CD14-positive monocyte (primary cell): Measurements from ENCODE around the gene RCAN2. TPM values are rescaled to one million over a fixed set of nuclear protein-coding genes. Genes with fewer than 3 reads are reported as not detected.

ENCODE experiments used
- DNase-seq, 3 donors: peaks; one replicate each; pipeline ENCODE4 v3.0.0-alpha.2; 2011 to 2022
- H2AFZ ChIP-seq: 2 replicates; pipeline ENCODE4 v1.6.0; 2012; ENCODE audit warnings: mild to moderate bottlenecking, low read depth, low read length, inconsistent platforms; ENCODE audit not compliant: insufficient read depth, poor library complexity, severe bottlenecking
- H3K27ac ChIP-seq, 2 donors: 1 replicate in 1 of 2; 2 replicates in 1 of 2; pipeline ENCODE4 v1.5.1; 2012 to 2013; ENCODE audit warnings: low read length in 2 of 2, control low read depth in 1 of 2, inconsistent platforms in 1 of 2, low read depth in 1 of 2, mild to moderate bottlenecking in 1 of 2
- H3K27me3 ChIP-seq, 2 donors: one replicate each; pipeline versions ENCODE4 v1.6.0 to v1.6.1; 2011 to 2013; ENCODE audit warnings: low read length in 2 of 2; ENCODE audit not compliant: control insufficient read depth in 2 of 2, insufficient read depth in 2 of 2
- H3K36me3 ChIP-seq, 2 donors: replicated peaks in 1 of 2; 1 replicate in 1 of 2; 2 replicates in 1 of 2; pipeline versions ENCODE4 v1.5.1 to v1.6.1; 2012 to 2013; ENCODE audit warnings: low read length in 2 of 2, control low read depth in 1 of 2, inconsistent platforms in 1 of 2, mild to moderate bottlenecking in 1 of 2; ENCODE audit not compliant: insufficient read depth in 2 of 2, control insufficient read depth in 1 of 2
- H3K4me1 ChIP-seq, 2 donors: 1 replicate in 1 of 2; 2 replicates in 1 of 2; pipeline versions ENCODE4 v1.5.1 to v1.6.1; 2012 to 2013; ENCODE audit warnings: low read length in 2 of 2, control low read depth in 1 of 2, inconsistent platforms in 1 of 2, mild to moderate bottlenecking in 1 of 2, moderate library complexity in 1 of 2; ENCODE audit not compliant: insufficient read depth in 2 of 2, control insufficient read depth in 1 of 2
- H3K4me2 ChIP-seq: replicated peaks from 2 replicates; pipeline ENCODE3; 2012; ENCODE audit warnings: low read length, moderate library complexity, mild to moderate bottlenecking; ENCODE audit not compliant: poor library complexity, severe bottlenecking; ENCODE audit errors: extremely low read depth
- H3K4me3 ChIP-seq, 3 experiments: fragments of 200-600 bp in 1 of 3; sonication (generic) in 1 of 3; replicated peaks in 1 of 3; 1 replicate in 2 of 3; 2 replicates in 1 of 3; pipeline ENCODE4 v1.5.1; 2011 to 2013; ENCODE audit warnings: low read length in 3 of 3, mild to moderate bottlenecking in 3 of 3, control low read depth in 2 of 3, low read depth in 2 of 3, inconsistent platforms in 1 of 3, moderate library complexity in 1 of 3
- H3K79me2 ChIP-seq: 2 replicates; pipeline ENCODE4 v1.6.0; 2012; ENCODE audit warnings: mild to moderate bottlenecking, control low read depth, inconsistent platforms, low read length, moderate library complexity; ENCODE audit not compliant: insufficient read depth
- H3K9ac ChIP-seq: 2 replicates; pipeline ENCODE4 v1.6.0; 2017; ENCODE audit warnings: low read length, mild to moderate bottlenecking; ENCODE audit not compliant: insufficient read depth, poor library complexity, severe bottlenecking
- H3K9me3 ChIP-seq, 2 donors: replicated peaks in 1 of 2; 1 replicate in 1 of 2; 2 replicates in 1 of 2; pipeline versions ENCODE4 v1.5.1 to v1.6.1; 2012 to 2013; ENCODE audit warnings: low read length in 2 of 2, control low read depth in 1 of 2; ENCODE audit not compliant: control insufficient read depth in 1 of 2, insufficient read depth in 1 of 2
- H4K20me1 ChIP-seq: 2 replicates; pipeline ENCODE4 v1.6.0; 2012; ENCODE audit warnings: mild to moderate bottlenecking, low read length, control low read depth, moderate library complexity; ENCODE audit not compliant: insufficient read depth
- H3K27ac Mint-ChIP-seq, 7 donors: one replicate each; pipeline ENCODE4 v1.8.0; 2020; ENCODE audit warnings: mild to moderate bottlenecking in 7 of 7, mixed read lengths in 7 of 7, moderate library complexity in 6 of 7, inconsistent platforms in 2 of 7
- H3K27me3 Mint-ChIP-seq, 3 donors: one replicate each; pipeline ENCODE4 v1.8.0; 2021 to 2022; ENCODE audit warnings: low read depth in 3 of 3, mild to moderate bottlenecking in 3 of 3, mixed read lengths in 3 of 3, moderate library complexity in 3 of 3, inconsistent platforms in 1 of 3
- H3K36me3 Mint-ChIP-seq, 2 donors: one replicate each; pipeline ENCODE4 v1.8.0; 2020; ENCODE audit warnings: mixed read lengths in 2 of 2, inconsistent platforms in 1 of 2, mild to moderate bottlenecking in 1 of 2
- H3K4me1 Mint-ChIP-seq: one replicate; pipeline ENCODE4 v1.8.0; 2020; ENCODE audit warnings: mild to moderate bottlenecking, mixed read lengths
- H3K4me3 Mint-ChIP-seq, 2 donors: one replicate each; pipeline ENCODE4 v1.8.0; 2020; ENCODE audit warnings: mild to moderate bottlenecking in 2 of 2, mixed read lengths in 2 of 2, moderate library complexity in 1 of 2
- H3K9me3 Mint-ChIP-seq, 7 donors: one replicate each; pipeline ENCODE4 v1.8.0; 2020 to 2022; ENCODE audit warnings: mixed read lengths in 7 of 7, mild to moderate bottlenecking in 6 of 7, moderate library complexity in 6 of 7, inconsistent platforms in 2 of 7
- whole genome bisulfite sequencing: methylation state at CpG from one replicate; pipeline ENCODE4 v1.1.5; 2013; ENCODE audit warnings: missing lambda C conversion rate; ENCODE audit not compliant: insufficient coverage; 5-methylcytosine and 5-hydroxymethylcytosine counted together
- intact Hi-C, 2 donors: fragments of 100-400 bp; cut with micrococcal nuclease; formaldehyde crosslinking; loops; one replicate each; pipeline versions ENCODE4 v1.15.0 to v1.15.1; 2023
- polyA plus RNA-seq, 3 donors: library from polyadenylated mRNA; depleted of rRNA in 1 of 3; unstranded in 2 of 3; stranded (reverse) in 1 of 3; fragments of 300-500 nt in 2 of 3; fragments of >200 nt in 1 of 3; fragmentation: Illumina TruSeq in 2 of 3; gene quantifications; 1 replicate in 2 of 3; 2 replicates in 1 of 3; pipeline ENCODE4 v1.2.3, GENCODE V29; 2012 to 2021
- TF ChIP-seq, protein P1 (sequence below): fragments of 200-600 bp; IDR thresholded peaks from one replicate; pipeline ENCODE4 v1.8.0; 2022; ENCODE audit warnings: antibody characterized with exemption, mild to moderate bottlenecking

RCAN2 gene
- polyA plus RNA-seq, 3 donors, result not detected

DNA sequence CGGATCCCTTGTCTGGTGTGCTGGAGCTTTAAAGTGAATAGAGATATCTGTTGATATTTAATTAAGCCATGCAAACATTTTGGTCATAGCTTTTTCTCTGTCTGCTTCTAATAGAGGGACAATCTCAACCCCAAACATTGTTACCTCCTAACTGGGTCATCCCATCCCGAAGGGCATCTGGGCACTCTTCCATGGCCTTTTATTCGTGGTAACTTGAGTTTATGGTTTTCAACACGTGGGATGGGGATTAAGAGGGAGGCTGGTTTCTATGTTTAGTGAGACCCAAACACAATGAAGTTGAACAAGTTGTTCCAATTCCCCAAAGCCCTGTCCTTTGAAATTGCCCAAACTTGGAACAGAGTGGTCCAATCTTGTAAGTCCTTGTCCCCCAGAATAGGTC lies 319.1 kb downstream of the RCAN2 start:
- no peaks in the 10 kb centered on the region for H4K20me1 ChIP-seq
- TF ChIP-seq, protein P1, sequence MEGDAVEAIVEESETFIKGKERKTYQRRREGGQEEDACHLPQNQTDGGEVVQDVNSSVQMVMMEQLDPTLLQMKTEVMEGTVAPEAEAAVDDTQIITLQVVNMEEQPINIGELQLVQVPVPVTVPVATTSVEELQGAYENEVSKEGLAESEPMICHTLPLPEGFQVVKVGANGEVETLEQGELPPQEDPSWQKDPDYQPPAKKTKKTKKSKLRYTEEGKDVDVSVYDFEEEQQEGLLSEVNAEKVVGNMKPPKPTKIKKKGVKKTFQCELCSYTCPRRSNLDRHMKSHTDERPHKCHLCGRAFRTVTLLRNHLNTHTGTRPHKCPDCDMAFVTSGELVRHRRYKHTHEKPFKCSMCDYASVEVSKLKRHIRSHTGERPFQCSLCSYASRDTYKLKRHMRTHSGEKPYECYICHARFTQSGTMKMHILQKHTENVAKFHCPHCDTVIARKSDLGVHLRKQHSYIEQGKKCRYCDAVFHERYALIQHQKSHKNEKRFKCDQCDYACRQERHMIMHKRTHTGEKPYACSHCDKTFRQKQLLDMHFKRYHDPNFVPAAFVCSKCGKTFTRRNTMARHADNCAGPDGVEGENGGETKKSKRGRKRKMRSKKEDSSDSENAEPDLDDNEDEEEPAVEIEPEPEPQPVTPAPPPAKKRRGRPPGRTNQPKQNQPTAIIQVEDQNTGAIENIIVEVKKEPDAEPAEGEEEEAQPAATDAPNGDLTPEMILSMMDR, result no peak
- Mint-ChIP-seq H3K27me3 (peaks cover 12 to 34% (median 27%) of the 10 kb centered on the region in 3 donors), H3K36me3 (no peaks in the 10 kb centered on the region), H3K27ac (no peak overlapping the region), H3K4me3 (no peak overlapping the region), H3K4me1 (peaks cover 12% of the 10 kb centered on the region), H3K9me3 (peaks cover 0 to 6% (median 0%) of the 10 kb centered on the region in 7 donors)
- no peaks in the 10 kb centered on the region for H3K9me3 ChIP-seq
- intact Hi-C loops, result no loop called here
- H3K4me2 ChIP-seq, result no peak overlapping the region
- H3K4me3 ChIP-seq, result no peak overlapping the region
- no peak overlapping the region for H3K9ac ChIP-seq
- H3K4me1 ChIP-seq, result peaks cover 11% of the 10 kb centered on the region in 2 donors
- peaks cover 6 to 19% of the 10 kb centered on the region in 2 donors for H3K27me3 ChIP-seq
- no peak overlapping the region for H2AFZ ChIP-seq
- DNase-seq, result no peak
- no peaks in the 10 kb centered on the region for H3K36me3 ChIP-seq
- H3K27ac ChIP-seq, result no peak overlapping the region
- H3K79me2 ChIP-seq, result no peaks in the 10 kb centered on the region
- WGBS, result 100% methylated on average over 1 of the region's 4 CpGs

Other genes starting within 250 kb of the RCAN2 start
- not detected for gene CYP39A1, start 161.4 kb upstream of the RCAN2 start, polyA plus RNA-seq
- gene SLC25A27, start 161.5 kb upstream of the RCAN2 start, polyA plus RNA-seq, result 1 to 10 TPM in 1 of 3 donors, under 1 TPM in 1, not detected in 1; 0.34 to 1.7 TPM
- under 1 TPM in 2 of 3 donors, not detected in 1; 0.29 to 0.94 TPM for gene TDRD6, start 196.4 kb upstream of the RCAN2 start, polyA plus RNA-seq
- 10 to 100 TPM; 10.2 to 53.5 (median 24.4) TPM for gene PLA2G7, start 243.9 kb upstream of the RCAN2 start, polyA plus RNA-seq